NT2/D1 (cell line): Measurements from ENCODE around the gene CCDC150.

ENCODE experiments used
- YY1 ChIP-seq: IDR thresholded peaks from 2 replicates; pipeline ENCODE4 v1.6.1; 2011; ENCODE audit not compliant: insufficient read length, insufficient read depth
- ZNF274 ChIP-seq: IDR thresholded peaks from 2 replicates; pipeline ENCODE4 v1.6.1; 2011; ENCODE audit warnings: mild to moderate bottlenecking, low read depth, low read length

- TF ChIP-seq ZNF274: no peak
- no peak for TF ChIP-seq YY1
Observed at GRCh38 chr2:196617430-196617829, 22.1 kb upstream of the CCDC150 start.
